Neuronal stem cell (in vitro differentiated cells): Measurements from ENCODE around the gene UBR3. TPM values are rescaled to one million over a fixed set of nuclear protein-coding genes. Genes with fewer than 3 reads are reported as not detected.

Experiments used
- small RNA-seq: library from polyadenylated mRNA; stranded (forward); fragments of <200 nt; extraction: miRNeasy Mini kit (QIAGEN cat#:217004); gene quantifications from one replicate; pipeline ENCODE3, GENCODE V24; 2013; ENCODE audit not compliant: insufficient read depth

UBR3 gene

Small RNAs within 50 kb of the gene (small RNA-seq; reads per million reads assigned to genes)
- not detected for gene RNU6-1006P
